GM21723 (cell line): Measurements from ENCODE around the gene SMOC2.

Experiments
- ATAC-seq: cut with Tn5 transposase; IDR thresholded peaks from one replicate; pipeline ENCODE4 v1.9.1; 2021; ENCODE audit warnings: mild to moderate bottlenecking, moderate library complexity; ENCODE audit not compliant: unreplicated experiment

The SMOC2 gene

GRCh38 chr6:168618546-168619315 is 177.7 kb downstream of the SMOC2 start:
- ATAC-seq = no peak

DNA sequence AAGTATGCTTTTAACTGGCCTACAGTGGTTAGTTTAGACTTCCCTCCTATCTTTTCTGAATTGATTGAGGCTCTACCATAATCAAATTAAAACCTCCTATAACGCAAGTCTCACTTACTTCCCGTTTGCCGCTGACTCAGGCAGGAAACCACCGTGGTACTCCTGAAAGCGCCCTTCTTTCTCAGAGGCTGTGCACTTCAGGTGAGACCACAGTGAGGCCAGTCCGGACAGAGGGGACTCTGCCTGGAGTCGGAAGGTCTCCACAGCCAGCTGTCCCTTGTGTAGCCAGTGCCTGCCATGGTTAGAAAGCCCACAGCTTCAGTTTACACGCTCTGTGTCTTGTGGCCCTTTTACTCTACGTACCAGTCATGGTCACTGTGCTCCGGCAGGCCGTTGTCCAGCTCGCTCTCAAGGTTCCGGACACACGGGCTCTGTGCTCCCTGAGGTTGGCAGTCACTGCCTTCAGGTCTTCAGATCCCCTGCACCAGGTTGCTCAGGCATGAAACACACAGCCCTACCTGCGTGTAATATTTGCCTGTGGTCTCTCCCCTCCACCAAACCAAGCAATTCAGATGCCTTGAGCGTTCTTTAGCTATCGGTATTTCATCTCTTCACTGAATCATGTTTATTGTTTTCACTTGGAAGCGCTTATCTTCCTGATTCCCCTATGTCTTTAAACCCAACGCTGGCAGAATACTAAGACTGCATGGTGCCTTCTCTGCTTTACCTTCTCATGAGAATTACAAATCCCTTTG is 178.8 kb downstream of the SMOC2 start:
- no peak for ATAC-seq

DNA sequence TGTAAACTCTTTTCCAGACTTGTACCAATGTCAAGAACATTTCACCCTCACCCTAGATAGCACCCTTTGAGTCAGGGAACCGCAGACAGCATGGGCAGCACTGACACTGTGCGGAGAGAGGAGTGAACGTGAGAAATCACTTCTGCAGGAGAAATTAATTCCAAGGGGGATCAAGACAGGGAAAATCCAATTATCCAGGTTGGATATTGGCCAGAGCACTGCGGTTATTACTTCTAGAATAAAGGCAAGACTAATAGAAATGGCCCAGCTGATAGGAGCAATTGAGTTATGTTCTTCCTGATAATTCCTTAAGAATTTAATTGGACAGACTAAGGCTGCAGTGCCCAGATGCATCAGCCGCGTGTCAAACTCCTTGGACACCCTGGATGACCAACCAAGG is 179.6 kb downstream of the SMOC2 start:
- no peak for ATAC-seq

GRCh38 chr6:168623736-168624135 is 182.8 kb downstream of the SMOC2 start:
- no peak for ATAC-seq

GRCh38 chr6:168624540-168624939 is 183.6 kb downstream of the SMOC2 start:
- no peak for ATAC-seq

- ATAC-seq = no peak
Measured at GRCh38 chr6:168624948-168625347, 184.0 kb downstream of the SMOC2 start.

GRCh38 chr6:168625602-168626001 is 184.6 kb downstream of the SMOC2 start:
- ATAC-seq = no peak

DNA sequence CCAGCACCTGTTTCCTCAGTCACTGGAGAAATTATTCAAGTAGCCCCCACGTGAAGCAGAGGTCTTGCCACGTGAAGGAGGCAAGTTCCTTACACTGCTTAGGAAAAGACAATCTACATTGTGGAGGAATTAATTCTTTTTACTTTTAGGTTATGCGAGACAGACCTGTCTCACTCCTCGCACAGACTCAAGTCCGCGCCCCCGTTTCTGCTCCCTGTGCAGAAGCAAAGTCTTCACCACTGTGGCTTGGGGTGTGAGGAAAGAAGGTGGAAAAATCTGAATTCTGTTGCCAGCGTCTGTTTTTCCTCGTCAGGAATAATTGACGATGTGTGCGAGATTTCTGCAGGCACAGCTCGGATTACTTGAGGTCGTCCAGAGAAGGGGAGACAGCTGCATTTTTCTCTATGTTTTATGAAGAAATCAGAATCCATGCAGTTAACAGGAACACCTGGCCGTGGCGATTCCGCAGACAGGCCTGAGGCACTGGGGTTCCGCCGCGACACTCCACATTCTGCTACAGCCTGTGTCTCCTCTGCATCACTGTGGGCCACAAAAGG is 185.1 kb downstream of the SMOC2 start:
- no peak for ATAC-seq

DNA sequence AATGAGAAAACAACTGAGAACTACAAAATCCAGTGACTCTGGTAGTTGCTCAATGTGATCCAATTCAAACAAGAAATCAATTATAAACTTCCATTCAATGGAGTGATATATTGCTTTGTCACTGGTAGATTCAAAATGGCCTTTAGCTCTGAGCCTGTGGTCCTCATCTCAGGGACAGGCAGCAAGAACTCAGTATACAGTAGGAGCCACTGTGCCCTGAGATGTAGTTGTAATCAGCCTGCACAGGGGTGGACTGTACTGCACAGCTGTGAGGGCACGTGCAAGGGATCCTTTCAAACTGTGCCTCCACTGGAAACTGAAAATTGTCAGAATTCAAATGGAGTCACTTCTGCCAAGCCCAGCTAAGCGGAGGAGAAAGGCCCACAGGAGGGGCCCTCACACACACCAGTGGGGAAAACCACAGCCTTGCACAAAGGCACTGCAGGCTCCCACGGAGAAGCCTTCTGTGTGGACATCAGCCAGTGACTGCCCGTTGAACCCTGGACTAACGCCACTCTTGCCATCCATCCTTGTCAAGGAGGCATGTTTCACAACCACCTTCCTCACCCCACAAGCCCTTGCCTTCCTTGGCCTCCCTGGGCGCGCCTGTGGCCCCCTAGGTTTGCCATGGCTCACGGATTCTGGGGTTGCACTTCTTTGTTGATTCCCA is 186.7 kb downstream of the SMOC2 start:
- no peak for ATAC-seq

DNA sequence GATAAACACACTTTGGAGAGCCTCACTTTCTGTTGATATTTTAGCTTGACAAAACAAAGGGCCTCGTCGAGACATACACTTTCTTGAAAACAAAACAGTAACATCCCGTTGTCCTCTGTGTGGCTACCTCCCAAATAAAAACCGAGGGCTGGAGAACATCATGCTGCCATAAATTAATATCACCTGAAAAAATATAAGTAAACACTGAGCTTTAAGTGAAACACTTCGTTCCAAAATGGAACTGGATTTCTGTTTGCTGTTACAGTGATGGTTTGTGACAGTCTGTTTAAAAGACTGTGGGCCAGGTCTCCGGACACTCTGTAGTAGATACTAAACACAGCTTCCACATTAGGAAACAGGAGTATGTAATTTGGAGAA is 187.2 kb downstream of the SMOC2 start:
- ATAC-seq = no peak

DNA sequence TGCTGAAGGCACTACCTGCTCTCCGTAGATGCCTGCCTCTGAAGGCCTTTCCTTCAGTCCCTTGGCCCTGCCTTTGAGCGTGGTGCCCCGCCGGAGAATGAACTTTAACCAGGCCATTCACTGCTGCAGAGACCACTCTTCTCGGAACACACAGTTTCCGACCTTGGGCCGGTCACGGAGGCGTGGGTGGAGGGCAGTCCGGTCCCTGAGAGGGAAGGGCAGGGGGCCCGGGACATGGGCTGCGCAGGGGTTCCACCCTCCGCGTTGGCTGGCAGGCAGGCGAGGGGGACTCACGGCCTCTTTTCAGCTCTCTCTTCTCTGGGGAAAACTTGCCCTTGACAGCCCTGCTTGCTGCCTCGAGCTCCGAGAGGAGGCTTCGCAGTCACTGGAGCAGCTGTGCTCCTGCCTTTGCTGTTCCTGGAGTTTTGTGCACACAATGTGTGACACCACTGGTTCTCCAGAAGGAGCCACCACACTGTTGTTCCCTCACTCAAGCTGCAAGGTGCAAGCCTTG is 187.8 kb downstream of the SMOC2 start:
- no peak for ATAC-seq

GRCh38 chr6:168631564-168631963 is 190.6 kb downstream of the SMOC2 start:
- no peak for ATAC-seq

DNA sequence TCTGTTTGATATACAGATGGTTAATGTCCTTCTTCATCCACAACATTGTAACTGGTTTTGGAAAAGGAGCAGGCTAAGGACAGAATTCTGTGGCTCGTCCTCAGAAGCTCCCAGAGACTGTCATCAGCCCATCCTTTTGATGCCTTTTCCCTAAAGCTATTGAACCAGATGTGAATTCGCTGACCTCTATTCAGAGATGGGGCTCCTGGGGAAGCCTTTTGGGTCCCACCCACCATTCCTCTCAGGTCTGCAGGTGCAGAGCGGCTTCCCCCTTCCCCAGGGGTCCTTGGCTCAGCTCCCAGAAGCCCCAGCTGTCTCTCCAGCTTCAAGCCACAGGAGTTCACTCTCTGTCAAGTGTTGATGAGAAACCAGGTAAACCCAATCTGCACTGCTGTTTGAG is 191.7 kb downstream of the SMOC2 start:
- ATAC-seq = no peak

DNA sequence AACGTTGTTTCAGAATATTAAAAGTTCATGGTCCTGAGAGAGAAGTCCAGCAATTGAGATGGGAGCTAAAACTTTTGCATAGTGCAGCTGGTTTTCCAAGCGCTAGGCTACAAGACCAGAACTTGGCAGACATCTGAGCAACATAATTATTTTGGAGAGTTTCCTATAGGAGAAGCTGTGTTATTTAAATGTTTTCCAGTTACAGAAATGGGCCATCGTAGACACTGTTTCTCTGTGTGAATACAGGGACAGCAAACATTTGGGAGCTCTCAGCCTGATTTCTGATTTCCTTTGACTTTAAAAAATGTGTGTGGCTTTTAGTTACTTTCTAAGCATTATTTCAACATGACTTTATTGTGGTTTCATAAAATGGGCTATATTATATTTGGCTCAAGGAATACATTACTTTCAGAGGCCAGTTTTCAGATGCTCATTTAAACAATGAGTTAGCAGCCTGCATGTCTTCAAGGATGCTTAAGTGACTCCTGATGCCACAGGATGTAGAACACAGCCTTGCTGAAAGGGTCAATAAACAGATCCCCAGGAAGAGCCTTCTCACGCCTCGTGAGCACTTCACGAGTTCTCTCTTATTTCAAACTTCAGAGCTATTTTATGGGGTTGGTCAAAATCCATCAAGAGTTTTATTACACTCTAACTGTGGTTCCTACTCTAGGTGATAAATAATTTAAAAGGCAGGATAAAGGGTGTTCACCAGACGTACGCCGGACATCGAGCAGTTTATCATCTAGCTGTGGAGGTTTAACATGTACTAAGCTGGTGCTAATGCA is 193.8 kb downstream of the SMOC2 start:
- ATAC-seq = no peak

DNA sequence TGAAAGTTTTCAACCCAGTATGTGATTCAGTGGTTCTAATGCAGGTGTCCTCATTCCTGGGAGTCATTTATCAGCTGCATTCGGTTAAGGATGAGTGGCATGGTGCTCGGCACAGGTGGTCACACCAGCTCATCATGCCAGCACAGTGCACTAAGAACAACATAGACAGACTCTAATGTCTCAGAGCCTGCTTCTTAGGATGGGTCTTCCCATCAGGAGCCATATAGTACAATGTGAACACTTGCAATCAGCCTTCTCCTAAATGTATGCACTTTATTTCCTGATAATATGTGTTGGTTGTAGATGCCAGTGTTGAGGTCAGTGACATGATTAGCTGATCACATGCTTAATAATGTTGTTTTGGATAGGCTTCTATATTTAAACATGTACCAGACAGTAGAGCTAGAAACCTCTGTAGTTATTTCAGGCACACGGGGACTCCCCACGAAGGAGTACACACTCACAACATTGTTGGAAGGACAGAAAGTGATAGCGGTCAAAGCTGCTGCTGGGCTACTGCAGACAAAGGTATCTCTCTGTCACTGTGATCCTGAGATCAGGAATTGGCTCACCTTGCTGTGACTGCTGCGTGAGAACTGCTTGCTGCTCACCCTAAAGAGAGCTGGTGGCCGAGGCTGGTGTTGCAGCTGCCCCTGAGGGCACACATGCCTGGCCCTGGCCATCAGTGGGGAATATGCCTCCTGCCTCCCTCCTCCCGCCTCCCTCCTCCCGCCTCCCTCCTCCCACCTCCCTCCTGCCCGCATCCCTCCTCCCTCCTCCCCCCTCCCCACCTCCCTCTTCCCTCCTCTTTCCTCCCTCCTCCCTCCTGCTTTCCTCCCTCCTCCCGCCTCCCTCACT is 195.4 kb downstream of the SMOC2 start:
- ATAC-seq = no peak

DNA sequence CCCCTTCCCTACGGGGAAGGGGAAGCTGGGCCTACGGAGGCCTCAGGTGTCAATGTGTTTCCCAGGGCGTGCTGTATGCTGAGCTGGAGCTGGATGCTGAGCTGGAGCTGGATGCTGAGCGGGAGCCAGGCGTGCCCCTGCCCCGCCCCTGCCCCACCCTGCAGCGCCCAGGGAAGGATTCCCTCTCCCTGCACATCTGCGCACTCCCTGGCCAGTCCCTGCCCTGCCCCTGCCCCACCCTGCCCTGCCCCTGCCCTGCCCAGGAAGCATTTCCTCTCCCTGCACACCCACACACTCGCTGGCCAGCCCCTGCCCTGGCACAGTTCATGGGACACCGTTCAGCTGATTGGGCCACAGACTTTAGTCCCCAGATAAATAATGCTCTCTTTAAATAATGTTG is 196.8 kb downstream of the SMOC2 start:
- ATAC-seq = no peak

GRCh38 chr6:168638468-168639271 is 197.7 kb downstream of the SMOC2 start:
- no peak for ATAC-seq

- ATAC-seq = no peak
Measured at GRCh38 chr6:168640181-168640580, 199.2 kb downstream of the SMOC2 start.

GRCh38 chr6:168640768-168641167 is 199.8 kb downstream of the SMOC2 start:
- ATAC-seq = no peak
